NB4 (cell line): ENCODE measurements around the gene PDGFB.

Source experiments
- DNase-seq: peaks from one replicate; pipeline ENCODE4 v3.0.0; 2010; ENCODE audit warnings: low read depth
- H3K4me3 ChIP-seq: one replicate; pipeline ENCODE4 v1.5.1; 2011; ENCODE audit warnings: mild to moderate bottlenecking, low read depth, low read length, moderate library complexity
- MYC ChIP-seq: IDR thresholded peaks from 2 replicates; pipeline ENCODE4 v1.6.1; 2011; ENCODE audit warnings: low read depth, low read length
- POLR2A ChIP-seq: IDR thresholded peaks from 2 replicates; pipeline ENCODE4 v1.6.1; 2011; ENCODE audit warnings: mild to moderate bottlenecking; ENCODE audit not compliant: insufficient read length; ENCODE audit errors: extremely low read depth
- TF ChIP-seq, protein P1 (sequence below): IDR thresholded peaks from one replicate; pipeline ENCODE4 v1.5.1; 2012; ENCODE audit warnings: low read depth, low read length
- TF ChIP-seq, protein P2 (sequence below): IDR thresholded peaks from 2 replicates; pipeline ENCODE4 v1.6.1; 2011; ENCODE audit warnings: low read depth, low read length

Gene PDGFB

DNA sequence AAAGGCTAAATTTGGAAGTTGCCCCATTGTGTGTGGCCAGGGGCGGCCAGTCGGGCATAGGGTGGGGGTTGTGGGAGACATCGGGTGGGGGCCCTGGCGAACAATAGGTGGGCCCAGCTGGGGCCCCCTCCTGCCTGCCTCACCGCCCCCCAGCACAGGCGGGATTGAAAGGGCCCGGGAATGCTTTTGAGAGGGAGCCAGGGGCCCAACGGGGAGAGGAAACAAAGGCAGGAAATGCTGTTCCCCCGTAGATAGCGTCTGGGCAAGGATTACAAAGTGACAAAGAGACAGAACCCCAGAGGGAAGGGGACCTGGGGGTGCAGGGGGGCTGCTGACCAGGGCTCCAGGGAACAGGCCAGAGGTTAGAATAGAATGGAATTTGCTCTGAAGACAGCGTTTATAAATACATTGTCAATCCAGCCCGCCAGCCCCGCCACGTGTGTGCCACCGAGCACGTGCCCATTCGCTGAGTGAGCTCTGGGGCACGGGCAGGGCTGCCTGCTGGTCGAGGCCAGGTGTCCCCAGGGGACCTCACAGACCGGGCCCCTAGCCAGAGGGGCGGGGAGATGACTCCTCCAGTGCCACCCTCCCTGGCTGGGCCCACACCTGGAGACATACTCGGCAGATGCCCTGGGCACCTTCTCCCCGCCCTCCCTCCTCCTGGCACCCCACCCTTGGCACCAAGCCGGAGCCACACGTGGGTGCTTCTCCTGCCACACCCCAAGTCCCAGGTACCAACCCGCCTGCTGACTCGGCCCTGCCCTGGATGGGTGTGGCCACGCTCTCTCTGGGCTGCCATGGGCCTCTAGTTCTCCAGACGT, 9.7 kb downstream of the PDGFB start:
- H3K4me3 ChIP-seq: no peak overlapping the region
- no peak for DNase-seq
- TF ChIP-seq, protein P1, sequence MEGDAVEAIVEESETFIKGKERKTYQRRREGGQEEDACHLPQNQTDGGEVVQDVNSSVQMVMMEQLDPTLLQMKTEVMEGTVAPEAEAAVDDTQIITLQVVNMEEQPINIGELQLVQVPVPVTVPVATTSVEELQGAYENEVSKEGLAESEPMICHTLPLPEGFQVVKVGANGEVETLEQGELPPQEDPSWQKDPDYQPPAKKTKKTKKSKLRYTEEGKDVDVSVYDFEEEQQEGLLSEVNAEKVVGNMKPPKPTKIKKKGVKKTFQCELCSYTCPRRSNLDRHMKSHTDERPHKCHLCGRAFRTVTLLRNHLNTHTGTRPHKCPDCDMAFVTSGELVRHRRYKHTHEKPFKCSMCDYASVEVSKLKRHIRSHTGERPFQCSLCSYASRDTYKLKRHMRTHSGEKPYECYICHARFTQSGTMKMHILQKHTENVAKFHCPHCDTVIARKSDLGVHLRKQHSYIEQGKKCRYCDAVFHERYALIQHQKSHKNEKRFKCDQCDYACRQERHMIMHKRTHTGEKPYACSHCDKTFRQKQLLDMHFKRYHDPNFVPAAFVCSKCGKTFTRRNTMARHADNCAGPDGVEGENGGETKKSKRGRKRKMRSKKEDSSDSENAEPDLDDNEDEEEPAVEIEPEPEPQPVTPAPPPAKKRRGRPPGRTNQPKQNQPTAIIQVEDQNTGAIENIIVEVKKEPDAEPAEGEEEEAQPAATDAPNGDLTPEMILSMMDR: no peak
- TF ChIP-seq, protein P2, sequence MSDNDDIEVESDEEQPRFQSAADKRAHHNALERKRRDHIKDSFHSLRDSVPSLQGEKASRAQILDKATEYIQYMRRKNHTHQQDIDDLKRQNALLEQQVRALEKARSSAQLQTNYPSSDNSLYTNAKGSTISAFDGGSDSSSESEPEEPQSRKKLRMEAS: no peak
- TF ChIP-seq POLR2A: no peak

DNA sequence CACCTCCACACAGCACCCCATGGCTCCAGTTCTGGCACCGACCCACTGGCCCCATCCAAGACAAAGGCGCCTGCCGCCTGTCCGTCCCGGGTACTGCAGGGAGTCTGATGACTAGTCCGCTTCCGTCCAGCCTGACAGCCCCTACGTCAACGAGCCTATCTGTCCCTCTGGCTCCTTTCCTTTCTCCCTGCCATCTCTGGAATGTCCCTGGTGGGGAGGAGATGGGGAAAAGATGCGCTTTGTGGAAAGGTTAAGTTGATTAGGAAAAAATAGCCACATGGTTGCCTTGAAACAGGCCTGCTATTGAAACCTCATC, 10.4 kb downstream of the PDGFB start:
- H3K4me3 ChIP-seq: no peak overlapping the region
- no peak for DNase-seq
- TF ChIP-seq, protein P1: no peak
- no peak for TF ChIP-seq POLR2A

DNA sequence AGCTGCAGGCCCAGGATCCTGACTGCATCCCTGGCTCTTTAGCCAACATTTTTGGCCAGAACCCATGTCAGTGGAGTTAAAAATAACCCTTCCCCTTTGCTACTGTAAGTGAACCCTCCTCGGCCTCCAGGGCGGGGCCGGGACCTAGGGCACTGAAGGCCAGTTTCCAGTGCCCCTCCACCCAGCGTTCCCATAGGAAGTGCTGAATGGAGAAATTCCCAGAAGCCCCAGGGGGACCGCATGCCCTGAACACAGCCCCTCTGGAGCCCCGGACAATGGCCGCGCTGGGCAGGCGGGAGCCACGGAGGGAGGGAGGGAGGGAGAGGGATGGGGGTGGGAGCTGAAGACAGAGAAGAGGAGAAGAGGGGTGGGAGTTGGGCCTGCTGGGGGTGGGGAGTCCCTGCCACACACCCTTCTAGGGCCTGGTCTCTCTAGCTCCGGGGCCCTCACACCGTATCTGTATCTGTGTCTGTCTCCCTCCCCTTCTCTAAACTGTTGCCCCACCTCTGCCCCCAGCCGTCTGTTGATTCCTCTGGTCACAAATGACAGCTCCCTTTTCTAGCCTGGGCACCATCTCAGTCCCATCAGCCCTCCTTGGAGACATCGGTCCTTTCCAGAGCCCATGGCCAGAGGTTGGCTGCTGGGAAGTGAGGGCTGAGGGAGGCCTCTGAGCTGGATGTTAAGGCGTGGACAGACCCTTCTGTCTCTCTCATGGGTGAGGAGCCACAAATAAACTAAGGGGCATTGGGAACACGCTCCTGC, 10.9 kb downstream of the PDGFB start:
- no peak overlapping the region for H3K4me3 ChIP-seq
- no peak for DNase-seq
- TF ChIP-seq, protein P1: no peak
- TF ChIP-seq POLR2A: no peak

DNA sequence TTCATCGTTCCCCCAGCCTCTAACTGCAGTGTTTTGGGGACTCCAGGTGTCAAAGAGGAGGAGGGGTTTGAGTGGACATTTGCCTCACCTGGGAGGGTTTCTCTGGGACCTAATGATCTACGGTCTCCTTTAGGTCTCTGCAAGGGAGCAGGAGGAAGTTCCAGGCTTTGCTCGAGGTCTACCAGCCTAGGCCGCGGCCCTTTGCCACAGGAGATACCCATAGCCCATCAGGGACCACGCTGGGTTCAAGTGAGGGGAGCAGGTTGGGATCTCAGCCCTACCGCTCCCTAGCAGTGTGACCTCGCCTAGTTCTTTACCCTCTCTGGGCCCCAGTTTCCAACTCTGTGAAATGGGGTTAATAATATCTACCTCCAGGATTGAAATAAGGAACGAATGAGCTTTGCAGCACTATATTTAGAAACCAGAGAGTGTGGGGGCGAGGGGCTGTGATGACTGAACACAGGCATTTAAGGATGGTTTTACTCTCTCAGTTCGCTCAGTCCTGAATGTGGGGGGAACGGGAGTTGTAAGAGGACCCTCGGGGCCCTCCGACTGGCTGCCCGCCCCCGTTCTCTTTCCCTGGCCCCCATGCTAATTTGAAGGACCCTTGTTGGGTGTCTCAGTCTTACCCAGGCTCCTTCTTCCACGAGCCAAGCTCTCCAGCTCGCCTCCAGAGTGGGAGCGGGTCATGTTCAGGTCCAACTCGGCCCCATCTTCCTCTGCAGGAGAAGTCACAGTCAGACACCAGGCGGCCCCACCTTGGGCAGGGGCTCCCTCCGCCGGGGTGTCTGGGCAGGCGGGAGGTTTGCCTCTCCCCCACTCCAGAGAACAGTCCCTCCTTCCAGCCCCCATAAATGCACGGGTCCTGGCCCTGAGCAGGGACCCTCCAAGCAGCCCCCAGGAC, 11.7 kb downstream of the PDGFB start:
- TF ChIP-seq POLR2A: no peak
- TF ChIP-seq, protein P2: no peak
- no peak overlapping the region for H3K4me3 ChIP-seq
- DNase-seq: no peak

DNA sequence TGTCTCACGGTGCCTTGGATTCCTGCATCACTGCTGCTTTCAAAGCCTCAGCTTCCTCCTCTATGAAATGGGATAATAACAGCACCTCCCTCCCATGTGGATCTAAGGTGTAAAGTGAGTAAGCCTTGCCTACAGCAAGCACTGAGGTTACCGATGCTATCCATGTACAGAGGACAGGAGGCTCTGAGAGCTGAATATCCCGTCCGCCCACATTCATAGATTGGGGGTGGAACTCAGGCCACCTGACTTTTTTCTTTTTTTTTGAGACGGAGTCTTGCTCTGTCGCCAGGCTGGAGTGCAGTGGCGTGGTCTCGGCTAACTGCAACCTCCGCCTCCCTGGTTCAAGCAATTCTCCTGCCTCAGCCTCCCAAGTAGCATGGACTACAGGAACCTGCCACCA, 12.5 kb downstream of the PDGFB start:
- TF ChIP-seq, protein P1: no peak
- TF ChIP-seq, protein P2: no peak
- TF ChIP-seq MYC (no peak), POLR2A (no peak)
- no peak overlapping the region for H3K4me3 ChIP-seq
- DNase-seq: no peak

DNA sequence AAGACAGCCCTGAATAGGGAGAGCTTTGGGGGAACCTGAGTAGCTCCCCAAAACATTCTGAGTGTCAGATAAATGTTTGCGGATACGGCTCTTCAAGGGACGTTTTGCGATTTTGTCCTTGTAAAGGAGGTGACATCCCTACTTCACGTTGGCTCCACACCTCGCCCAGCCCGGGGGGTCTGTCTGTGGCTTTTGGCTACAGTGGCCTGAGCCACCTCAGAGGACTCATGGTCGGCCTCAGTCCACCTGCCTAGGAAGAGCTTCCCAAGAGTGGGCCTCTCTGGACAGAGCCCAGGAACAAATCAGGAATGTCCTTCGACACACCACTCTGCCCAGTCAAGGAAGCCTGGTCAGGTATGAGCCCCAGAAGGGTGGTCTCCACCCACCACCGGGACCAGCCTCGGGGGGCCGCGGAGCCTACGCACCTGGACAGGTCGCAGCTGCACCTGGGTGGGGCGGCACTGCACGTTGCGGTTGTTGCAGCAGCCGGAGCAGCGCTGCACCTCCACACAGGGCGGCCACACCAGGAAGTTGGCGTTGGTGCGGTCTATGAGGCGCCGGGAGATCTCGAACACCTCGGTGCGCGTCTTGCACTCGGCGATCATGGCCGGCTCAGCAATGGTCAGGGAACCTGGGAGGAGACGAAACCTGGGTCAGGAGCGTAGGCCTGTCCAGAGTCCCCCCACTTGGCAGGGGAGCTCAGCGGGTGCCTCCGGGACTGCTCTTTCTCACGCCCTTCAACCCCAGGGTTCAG, 13.4 kb downstream of the PDGFB start:
- no peak for DNase-seq
- TF ChIP-seq, protein P1: no peak
- TF ChIP-seq, protein P2: no peak
- TF ChIP-seq POLR2A (no peak), MYC (no peak)
- H3K4me3 ChIP-seq: no peak overlapping the region
